ENCODE measurements around the gene TFPT. TPM values are rescaled to one million over a fixed set of nuclear protein-coding genes. Genes with fewer than 3 reads are reported as not detected.
A peak's percentile ranks its signal among the peaks of the same experiment; 100 is the strongest.

The TFPT gene
- total RNA-seq, 1 donor from 2014 or later = 16.8 TPM

DNA sequence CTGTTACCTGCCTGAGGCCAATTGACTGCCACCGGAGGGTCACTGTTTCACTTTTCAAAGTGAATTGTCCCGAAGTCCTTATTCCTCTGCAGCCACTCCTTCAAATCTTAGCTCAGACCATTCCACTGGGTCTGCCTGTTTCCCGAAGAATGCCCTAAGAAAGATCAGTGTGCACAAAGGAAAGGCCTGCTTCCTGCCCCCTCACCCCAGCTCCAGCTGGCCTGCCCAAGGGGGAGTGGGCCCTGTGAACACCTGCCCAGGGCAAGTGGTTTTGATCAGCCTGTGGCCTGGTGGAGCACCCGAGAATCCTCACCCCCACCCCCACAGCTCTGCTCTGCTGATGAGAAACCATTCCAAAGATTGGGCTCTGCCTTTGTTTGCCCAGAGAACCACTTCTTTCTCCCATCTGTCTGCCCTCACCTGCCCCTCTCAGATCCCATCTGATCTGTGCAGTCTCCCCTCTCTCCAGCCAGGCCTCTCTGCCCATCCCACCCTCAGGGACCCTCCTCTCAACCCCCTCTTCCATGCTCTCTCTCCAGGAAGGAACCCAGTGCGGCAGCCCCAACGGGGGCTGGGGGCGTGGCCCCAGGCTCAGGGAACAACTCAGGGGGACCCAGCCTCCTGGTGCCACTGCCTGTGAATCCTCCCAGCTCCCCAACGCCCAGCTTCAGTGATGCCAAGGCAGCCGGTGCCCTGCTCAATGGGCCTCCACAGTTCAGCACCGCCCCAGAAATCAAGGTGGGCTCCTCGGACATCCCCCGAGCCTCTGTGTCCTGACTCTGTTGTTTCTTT is 33.8 kb upstream of the TFPT start:
- no peak for DNase-seq (ENCODE audit: low spot score)

DNA sequence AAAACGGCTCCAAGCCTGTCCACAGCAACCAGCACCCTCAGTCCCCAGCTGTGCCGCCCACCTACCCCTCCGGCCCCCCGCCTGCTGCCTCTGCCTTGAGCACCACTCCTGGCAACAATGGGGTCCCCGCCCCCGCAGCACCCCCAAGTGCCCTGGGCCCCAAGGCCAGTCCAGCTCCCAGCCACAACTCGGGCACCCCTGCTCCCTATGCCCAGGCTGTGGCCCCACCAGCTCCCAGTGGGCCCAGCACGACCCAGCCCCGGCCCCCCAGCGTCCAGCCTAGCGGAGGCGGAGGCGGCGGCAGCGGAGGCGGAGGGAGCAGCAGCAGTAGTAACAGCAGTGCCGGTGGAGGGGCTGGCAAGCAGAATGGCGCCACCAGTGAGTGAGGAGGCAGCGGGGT is 32.7 kb upstream of the TFPT start:
- DNase-seq (ENCODE audit: low spot score) = no peak

DNA sequence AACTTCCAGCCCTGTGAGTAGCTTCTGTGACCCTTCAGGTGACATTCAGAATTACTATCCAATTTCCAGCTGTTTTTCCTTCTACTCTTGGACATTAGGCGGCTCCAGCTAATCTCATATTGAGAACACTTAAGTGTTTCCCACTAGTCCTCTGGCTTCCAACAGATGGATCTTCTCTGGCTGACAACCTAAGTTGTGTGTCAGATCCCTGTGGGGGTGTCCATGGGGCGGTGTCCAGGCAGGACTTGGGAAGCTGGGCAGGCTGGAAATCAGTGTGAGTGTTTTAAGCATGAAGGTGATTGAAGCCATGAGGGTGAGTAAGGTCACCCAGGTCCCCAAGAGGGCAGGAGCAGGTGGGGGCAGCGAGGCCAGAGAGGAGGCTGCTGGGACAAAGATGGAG is 32.2 kb upstream of the TFPT start:
- DNase-seq (ENCODE audit: low spot score) = no peak

DNA sequence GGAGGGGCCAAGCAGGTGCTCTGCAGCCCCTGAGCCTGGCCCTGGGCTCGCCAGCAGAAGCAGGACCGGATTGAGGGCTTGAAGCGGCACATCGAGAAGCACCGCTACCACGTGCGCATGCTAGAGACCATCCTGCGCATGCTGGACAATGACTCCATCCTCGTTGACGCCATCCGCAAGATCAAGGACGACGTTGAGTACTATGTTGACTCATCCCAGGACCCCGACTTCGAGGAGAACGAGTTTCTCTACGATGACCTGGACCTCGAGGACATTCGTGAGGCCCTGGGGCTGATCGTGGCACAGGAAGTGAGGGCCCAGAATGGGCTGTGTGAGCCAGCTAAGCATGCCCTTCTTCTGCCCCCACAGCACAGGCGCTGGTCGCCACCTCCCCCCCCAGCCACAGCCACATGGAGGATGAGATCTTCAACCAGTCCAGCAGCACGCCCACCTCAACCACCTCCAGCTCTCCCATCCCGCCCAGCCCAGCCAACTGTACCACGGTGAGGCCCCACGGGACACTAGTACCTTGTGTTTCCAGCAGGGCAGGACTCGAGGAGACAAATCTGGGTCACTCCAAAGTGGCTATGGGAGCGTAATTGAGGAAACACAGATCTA is 30.2 kb upstream of the TFPT start:
- no peak for DNase-seq (ENCODE audit: low spot score)

DNA sequence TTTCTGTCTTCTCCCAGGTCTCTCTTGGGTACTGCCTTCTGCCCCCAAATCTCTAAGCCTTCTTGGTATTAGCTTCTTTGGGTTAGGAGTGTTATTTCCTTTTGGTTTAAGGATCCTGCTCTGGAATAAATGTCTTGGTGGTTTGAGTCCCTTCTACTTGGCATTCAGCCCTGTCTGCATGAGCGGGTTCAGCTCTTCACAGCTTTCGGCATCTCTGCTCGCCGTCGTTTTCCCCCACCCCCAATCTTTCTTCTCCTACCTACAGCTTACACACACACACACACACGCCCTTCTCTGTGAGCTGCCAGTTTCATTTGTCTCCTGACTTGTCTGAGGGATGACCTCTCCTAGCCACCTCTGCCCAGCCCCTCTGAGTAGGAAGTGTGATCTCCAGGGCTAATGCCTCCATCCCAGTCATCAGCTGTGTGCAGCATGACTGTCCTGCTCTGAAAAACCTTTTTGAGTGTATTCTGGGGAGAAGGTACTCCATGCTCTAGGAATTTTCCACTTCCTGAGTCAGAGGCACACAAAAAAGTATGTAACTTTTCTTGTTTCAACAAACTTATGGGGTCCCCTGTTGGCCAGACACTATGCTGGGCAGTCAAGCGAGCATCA is 26.8 kb upstream of the TFPT start:
- DNase-seq (ENCODE audit: low spot score) = no peak

DNA sequence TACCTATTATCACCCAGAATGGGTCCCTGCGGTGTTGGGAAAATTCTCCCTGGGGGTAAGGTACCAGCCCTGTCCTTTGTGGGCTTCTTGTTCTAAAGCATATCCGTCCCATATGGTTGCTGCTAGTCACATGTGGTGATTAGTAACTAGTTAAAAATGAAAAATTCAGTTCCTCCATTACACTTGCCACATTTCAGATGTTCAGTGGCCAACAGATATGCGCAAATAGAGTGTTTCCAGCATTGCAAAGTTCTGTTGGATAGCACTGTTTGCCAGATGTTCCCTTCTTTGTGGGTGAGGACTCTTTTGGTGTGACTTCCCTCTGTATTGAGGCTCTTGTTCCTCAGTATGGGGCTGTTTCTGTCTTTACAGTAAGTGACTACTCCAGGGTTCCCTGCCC is 25.9 kb upstream of the TFPT start:
- no peak for DNase-seq (ENCODE audit: low spot score)

DNA sequence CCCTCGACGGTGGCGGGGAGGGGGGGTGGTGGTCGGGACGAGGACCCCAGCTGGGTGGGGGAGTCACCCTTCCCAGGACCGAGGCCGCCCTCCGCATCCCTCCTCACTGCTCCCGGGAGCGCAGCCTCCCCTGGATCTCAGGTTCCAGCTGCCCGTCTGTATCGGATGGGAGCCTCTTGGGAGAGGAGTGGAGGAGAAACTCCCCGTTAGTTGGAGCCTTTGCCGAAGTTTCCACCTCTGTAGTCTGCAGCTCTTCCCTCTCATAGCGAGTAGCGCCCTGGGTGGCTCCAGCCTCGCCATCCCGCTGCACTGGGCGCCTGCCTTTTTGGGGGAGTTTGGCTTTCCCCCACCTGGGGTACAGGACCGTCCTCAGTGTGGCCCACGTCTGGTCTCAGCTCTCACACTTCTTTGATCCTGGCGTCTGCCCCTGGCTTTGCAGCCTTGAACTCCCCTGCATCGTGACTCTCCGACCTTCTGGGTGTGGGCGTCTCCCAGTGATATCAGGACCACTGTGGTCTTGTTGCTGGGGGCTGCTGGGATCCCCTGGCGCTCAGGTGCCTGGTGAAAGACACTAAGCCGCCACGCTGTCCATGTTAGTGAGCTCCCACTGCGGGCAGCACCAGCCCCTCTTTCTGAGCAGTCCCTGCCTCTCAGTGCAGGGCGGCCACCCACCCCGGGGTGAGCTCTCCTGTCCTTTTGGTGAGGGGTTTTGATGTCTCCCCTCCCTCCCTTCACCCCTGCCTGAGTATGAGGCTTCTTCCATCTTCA is 23.2 kb upstream of the TFPT start:
- DNase-seq (ENCODE audit: low spot score) = no peak

DNA sequence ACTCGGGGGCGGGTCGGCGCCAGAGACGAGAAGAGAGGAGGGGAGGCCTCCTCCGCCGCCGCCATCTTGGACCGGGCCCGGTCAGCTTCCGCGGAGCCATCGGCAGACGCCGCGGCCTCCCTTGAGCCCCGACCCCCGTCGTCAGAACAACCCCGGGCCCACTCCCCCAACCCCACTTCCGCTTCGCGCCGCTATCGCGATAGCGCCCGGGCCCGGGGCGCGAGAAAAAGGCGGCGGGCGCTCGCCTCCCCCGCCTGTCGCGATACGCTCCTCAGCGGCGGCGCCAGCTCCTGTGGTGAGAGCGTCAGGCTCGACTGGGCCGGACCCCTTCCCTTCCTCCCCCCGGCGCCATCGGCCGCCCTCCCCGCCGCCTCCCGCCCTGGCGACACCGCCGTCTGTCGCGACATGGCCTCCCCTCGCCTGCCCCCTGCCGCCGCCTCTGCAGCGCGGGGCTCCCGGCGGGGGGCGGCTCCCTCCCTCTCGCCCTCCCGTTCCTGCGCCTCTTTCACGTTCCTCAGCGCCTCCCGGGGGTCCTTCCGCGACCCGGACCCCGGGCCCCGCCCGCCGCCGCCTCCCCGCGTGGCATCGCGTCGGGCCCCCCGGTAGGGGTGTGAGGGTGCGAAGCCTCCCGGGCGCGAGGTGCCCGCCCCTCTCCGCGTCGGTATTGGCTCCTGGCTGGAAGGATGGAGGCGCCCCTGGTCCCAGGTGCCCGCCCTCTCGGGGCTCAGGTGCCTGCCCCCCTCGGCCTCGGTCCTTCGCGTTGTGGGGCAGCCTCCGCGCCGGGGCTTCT is 22.4 kb upstream of the TFPT start, which contains the start of gene CNOT3:
TSS of gene CNOT3 (plus strand) at position 64 of the 790 bp plus-strand sequence. CDS start 5,217 bp downstream, outside the sequence.
- peak; percentile 63 for DNase-seq (ENCODE audit: low spot score)

DNA sequence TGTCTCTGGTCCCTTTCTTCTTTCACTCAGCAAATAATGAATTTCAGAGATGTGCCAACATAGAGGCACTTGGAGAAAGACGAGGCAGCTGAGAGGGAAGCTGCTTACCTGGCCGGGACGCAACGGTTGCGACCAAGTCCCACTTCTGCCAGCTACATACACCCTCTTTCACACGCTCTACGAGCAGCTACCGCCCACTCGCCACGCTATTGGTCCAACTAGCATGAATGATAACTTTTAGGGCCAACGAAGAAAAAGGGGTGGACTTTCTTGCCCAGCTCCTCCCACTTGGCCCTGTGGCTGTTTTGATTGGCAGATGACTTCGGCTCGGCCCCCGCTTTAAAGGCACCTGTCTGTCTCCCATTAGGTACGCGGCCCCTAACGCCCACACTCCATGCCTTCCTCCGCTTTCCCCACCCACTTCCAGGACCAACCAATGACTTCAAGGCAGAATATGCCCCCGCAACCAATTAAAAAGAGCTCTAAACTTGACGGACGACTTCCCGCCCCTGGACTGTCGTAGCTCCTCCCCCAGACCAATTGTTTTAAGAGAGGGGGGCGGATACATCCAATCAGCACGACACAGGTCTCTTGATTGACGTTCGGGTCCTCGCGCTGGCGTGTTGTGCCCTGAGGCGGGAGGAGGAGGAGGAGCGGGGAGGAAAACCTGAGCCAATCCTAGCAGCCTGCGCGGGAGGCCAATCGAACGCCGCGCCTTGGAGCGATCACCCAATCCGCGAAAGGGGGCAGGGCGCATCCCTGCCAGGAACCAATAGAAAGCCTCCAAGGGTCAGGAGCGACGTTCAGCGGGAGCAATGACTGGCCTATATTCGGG is 21.6 kb upstream of the TFPT start:
- peak; percentile 100 for DNase-seq (ENCODE audit: low spot score)

DNA sequence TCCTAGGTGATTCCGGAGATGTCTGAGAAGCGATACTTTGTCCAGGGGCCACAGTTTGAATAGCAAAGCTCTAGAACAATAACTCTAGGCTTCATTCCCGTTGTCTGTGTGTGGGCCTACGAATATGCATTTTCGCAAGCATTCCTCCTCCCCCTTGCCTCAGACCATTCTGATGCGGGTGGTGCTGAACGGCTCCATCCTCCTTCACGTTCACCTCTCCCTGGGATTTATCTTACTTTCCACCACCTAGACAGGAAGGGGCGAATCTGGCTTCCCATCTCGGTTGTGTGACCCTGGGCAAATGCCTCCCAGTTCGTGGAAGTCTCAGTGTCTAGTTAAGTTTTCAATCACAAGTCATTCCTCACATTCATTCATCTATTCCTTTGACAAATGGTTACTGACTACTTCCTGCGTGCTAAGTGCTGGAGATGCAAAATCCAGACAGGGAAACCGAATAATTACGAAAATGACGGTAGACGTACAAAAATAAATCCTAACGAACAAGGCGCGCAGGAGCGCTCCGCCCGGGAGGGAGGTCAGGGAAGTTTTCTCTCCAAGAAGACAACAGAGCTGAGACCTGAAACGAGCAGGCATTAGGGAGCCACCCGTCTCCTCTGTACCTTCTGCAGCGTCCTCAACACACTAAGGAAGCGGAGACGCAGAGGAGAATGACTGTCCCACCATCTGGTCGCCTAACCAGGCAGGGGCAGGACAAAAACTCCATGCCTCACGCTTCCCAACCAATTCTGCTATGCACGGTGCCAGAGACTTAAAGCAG is 20.8 kb upstream of the TFPT start:
- DNase-seq (ENCODE audit: low spot score) = no peak

DNA sequence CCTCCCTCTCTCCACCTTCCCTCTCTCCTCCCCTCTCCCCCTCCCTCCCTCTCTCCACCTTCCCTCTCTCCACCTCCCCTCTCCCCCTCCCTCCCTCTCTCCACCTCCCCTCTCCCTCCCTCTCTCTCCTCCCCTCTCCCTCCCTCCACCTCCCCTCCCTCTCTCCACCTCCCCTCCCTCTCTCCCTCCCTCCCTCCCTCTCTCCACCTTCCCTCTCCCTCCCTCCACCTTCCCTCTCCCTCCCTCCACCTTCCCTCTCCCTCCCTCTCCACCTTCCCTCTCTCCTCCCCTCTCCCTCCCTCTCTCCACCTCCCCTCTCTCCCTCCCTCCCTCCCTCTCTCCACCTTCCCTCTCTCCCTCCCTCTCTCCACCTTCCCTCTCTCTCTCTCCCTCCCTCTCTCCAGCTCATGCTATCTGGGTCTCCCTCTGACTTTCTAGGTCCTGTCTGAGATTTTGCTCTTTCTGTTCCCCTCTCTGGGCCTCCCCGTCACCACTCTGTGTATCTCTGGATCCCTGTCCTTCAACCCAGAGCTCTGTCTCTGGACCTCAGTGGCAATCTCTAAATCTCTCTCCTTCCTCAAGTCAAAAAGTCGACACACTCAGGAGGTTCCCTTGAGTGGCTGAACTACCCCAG is 18.6 kb upstream of the TFPT start:
- no peak for DNase-seq (ENCODE audit: low spot score)

DNA sequence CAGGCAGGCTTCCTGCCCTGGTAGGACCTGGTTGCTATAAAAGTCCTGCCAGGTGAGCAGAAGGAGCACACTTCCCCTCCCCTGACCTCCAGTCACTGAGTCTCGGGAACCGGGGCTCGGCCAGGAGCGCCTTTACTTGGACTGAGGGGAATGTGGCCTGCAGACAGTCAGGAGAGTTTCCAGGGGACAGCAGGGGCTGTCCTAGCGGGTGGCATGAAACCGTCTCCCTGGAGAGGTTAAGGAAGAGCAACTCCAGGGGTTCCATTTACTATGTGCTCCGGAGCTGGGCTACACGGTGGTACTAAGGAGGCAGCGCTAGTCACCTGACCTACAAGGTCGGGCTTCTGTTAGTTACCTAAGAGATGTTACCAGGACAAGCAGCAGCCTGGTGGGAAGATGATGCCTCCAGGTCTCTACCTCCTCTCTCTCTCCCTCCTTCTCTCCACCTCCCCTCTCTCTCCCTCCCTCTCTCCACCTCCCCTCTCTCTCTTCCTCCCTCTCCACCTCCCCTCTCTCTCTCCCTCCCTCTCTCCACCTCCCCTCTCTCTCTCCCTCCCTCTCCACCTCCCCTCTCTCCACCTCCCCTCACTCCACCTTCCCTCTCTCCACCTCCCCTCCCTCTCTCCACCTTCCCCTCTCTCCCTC is 18.0 kb upstream of the TFPT start:
- DNase-seq (ENCODE audit: low spot score) = peak; percentile 89

DNA sequence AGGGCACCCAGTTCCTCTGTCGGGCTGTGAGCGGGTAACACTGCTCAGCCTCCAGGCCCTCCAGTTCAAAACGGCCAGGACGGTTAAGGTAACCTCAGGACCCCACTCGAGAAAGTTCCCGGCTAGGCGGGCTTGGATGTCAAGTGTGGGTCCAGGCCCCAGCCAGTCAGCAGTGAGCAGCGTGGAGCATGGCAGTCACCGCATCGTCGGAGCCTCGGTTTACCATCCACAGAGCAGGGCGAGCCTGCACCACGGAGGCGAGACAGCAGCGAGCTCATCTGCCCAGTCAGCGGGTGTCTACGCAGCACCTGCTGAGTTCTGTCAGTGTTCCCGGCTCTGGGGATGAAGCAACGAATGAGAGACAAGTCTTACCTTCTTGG is 14.2 kb upstream of the TFPT start:
- DNase-seq (ENCODE audit: low spot score) = no peak

DNA sequence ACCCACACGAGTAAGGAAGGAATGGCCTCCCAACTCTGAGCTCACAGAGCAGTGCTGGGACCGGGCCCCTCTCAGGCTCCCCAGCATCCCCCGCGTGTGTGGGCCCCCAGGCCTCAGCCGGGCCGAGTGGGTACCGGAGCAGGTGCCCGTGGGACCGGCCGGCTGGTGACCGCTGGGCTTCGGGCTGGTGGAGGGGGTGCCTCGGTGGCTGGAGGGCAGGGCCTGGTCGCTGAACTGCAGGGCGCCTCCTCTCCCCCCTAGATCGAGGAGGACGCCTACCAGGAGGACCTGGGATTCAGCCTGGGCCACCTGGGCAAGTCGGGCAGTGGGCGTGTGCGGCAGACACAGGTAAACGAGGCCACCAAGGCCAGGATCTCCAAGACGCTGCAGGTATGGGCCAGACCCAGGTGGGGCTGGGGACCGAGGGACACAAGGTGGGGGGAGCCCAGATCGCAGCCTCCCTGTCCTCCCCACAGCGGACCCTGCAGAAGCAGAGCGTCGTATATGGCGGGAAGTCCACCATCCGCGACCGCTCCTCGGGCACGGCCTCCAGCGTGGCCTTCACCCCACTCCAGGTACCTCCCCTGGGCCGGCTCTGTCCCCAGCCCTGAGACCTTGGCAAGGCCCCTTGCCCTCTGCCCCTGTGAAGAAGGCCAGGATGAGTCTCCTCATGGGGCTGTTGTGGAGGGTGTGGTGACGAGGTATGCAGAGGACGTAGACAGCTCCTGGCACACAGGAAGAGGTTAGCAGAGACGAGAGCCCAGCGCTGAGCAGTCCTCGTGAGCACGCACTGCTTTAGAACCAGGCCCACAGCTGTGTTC is 13.5 kb upstream of the TFPT start:
- no peak for DNase-seq (ENCODE audit: low spot score)

DNA sequence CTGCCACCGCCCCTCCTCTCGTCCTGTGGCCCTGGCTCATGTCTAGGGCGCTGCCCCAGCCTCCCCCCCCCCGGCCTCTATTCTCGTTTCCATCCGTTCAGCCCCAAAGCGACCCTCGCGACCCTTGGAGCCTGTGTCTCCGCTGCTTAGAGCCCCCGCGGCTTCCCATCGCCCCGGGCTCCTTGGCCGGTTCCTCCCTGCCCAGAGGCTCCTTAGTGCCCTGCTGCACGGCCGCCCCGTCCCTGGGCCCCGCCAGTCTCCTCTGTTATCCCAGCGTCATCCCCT is 12.9 kb upstream of the TFPT start:
- DNase-seq (ENCODE audit: low spot score) = no peak

DNA sequence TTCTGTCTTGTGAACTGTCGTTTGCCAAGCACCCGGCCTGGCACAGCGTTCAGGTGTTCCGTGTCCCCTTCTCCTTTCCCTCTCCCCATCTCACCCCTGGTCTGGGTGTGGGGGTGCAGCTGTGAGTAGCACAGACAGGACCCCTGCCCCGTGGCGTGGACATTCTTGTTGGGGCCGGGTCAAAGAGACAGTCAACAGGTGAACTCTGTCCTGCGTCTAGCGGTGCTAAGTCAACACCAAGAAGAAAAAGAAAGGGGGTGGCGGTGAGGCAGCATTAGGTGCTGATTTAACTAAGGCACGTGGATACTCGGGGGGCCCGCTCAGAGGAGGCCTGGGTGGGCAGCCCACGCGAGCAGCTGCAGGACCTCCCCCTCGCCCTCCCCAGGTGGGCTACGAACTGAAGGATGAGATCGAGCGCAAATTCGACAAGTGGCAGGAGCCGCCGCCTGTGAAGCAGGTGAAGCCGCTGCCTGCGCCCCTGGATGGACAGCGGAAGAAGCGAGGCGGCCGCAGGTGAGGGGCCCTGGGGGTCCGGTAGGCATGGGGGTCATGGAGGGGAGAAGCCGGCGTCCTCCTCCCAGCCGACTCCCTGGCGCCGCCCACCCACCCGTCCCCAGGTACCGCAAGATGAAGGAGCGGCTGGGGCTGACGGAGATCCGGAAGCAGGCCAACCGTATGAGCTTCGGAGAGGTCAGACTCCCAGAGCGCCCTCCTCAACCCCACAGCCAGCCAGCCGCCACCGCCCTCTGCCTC is 12.4 kb upstream of the TFPT start:
- DNase-seq (ENCODE audit: low spot score) = no peak

DNA sequence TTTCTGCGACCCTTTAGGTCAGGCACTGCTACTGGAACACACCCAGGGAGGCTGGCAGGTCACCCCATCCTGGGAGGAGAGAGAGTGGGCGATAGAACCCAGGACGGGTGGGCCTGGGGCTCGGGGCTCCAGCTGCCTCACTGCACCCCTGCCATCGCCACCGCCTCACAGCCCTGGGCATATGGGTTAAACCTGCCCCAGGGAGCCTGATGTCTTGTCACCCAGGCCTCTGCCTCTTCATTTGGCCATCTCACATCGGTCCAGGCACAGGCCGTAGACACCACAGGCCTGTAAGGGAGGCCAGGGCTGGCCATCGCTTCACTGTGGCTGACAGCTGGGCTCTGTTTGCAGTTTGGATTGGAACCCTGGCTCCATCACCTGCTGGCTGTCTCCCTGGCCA is 10.3 kb upstream of the TFPT start:
- no peak for DNase-seq (ENCODE audit: low spot score)
